GM18873 (cell line): Measurements from ENCODE around the gene HMCN2.
"Not testable (repeated sequence)": the region's sequence is repeated elsewhere in the genome, so short reads cannot be mapped to it uniquely, and the experiment has no call there.

Experiments
- ATAC-seq: cut with Tn5 transposase; IDR thresholded peaks from one replicate; pipeline ENCODE4 v1.9.1; 2021; ENCODE audit warnings: mild to moderate bottlenecking, moderate library complexity, moderate number of reproducible peaks; ENCODE audit not compliant: unreplicated experiment, low FRiP score

The HMCN2 gene

DNA sequence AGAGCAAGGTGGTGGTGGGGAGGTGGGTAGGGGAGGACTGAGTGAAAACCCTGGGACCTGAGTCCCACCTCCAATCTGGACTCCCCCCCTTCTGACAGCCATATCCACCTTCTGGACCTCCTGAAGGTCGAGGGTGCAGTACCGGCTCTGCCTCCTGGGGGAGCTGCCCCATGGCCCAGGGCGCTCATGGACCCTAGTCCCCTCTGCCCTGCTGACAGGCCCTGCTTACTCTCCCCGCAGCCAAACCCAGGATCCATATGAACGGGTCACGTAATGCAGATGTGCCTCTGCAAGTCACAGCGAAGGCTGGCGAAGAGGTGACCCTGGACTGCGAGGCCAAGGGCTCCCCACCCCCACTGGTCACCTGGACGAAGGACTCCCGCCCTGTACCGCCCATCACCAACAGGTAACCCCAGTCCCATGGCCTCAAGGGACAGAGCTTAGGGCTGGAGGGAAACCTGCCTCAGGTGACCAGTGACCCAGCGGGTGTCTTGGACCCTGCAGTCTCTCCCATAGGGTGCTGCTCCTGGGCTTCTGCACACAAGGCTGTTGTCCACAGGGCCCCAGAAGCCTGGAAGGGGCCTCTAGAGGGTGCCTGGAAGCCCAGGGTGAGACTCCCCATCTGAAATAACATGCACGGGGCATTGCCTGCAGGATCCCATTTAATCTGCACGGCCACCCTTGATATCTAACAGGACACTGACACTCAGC, 61.7 kb downstream of the HMCN2 start:
- ATAC-seq: no peak

GRCh38 chr9:130327781-130328348, 62.3 kb downstream of the HMCN2 start:
- ATAC-seq: no peak

- ATAC-seq: no peak
Measured at GRCh38 chr9:130328349-130328801, 62.8 kb downstream of the HMCN2 start.

DNA sequence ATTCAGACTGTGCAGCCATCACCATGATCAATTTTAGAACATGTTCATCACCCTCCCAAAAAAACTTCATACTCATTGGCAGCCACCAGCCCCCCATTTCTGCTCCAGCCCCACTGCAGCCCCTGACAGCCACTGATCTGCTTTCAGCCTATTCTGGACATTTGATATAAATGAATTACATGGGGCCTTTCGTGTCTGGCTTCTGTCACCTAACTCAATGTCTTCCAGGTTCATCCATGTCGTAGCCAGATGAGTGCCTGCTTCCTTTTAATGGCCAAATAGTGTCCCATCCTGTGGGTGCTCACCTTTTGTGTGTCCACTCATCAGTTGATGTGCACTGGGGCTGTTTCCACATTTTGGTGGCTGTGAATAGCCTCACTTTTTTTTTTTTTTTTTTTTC, 63.5 kb downstream of the HMCN2 start:
- no peak for ATAC-seq

DNA sequence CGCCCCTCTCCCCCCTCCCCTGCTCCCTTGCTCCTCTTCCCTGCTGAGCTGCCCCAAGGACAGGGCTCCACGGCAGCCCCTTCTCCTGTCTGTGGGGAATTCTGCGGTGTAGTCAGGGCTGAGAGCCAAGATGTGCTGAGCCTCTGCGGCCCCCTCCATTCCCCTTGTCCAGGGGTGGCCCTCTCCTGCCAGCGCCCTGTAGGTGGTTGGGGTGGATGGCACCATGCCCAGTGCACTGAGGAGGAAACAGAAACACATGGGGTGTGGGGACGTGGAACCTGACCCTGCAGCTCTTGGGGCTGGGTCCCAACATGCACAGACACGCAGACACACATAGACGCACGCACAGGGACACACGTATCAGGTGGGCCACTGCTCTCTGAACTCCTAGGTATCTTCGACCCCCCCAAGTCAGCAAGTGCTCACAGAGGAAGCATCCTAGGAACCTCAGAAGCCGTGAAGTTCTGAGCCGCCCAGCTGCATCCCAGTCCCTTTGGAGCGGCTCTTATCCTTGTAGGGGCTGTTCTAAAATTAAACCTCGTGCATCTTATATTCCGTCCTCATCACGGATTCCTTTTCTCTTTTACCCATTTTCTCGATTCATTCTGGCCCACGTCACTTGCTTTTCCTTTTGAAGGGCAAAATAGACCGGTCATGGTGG, 64.8 kb downstream of the HMCN2 start:
- ATAC-seq: no peak

- ATAC-seq: no peak
Measured at GRCh38 chr9:130331061-130331460, 65.5 kb downstream of the HMCN2 start.

DNA sequence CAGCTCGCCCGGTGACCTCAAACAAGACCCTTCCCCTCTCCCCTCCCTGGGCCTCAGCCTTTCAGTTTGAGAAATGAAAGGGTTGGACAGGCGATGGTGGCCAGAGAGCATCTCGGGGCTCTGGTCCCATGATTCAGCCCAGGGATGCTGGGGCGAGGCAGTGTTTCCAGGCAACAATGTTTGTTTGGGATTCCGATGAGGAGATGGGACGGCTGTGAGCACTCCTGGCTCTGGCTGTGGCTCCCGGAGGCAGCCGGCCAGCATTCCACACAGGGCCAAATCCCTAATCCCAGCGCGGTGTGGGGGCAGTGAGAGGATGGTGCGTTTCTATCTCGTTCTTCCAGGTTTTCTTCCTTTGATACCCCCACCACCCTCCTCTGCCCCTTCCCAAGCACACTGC, 66.0 kb downstream of the HMCN2 start:
- no peak for ATAC-seq

DNA sequence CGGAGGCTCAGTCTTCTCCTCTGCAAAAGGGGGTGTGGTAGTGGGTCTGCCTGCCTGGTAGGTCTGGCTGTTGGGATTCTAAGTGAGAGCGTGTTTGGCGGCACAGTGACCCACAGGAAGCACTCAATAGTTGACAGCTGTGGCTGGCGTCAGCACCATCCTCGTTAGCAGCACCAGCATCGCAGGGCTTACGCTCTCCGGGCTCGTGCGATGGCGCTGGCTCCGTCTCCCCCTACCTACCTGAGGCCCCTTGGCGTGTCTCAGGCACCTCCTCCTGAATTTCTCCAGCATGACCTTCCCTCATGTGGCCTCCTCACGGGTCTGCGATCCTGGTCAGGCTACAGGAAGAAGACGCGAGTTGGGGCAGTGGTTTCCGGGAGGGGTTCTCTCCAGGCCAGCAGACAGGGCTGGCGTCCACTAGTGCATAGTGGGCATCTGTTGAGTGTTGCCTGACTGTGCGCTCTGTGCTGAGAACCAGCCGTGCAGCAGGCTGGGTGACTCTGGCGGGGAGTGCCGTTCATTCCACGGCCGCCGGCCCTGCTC, 66.9 kb downstream of the HMCN2 start:
- ATAC-seq: no peak

GRCh38 chr9:130333041-130333711, 67.6 kb downstream of the HMCN2 start:
- no peak for ATAC-seq

DNA sequence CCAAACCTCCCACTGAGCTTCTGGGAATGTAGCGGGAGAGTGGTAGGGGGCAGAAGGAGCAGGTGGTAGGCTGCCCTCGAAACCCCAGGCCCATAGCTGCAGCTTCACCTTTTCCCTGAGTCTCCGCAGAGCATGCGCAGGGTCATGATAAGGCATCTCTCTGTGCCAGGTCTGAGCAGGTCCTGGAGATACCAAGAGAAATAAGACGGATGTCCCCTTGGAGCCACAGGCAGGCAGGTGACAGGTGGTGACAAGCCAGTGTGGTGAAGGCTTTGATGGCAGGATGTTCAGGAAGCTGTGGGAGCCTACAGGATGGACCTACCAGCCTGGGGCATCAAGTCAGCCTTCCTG, 68.1 kb downstream of the HMCN2 start:
- ATAC-seq: no peak

DNA sequence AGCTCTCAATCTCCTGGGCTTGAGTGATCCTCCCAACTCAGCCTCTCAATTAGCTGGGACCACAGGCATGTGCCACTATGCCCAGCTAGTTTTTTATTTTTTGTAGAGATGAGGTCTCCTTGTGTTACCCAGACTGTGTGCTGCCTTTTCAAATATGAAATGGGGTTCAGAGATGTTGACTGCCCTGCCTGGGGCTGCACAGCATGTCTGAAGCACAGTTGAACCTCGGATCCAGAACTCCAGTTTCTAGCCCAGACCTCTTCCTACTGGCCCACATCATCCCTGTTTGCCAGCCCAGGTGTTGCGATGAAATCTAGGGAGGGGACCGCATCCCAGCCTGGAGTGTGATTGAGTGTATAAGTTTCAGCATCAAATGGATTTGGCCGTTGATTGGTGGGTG, 69.4 kb downstream of the HMCN2 start:
- no peak for ATAC-seq

- no peak for ATAC-seq
Measured at GRCh38 chr9:130336027-130336610, 70.6 kb downstream of the HMCN2 start.

- ATAC-seq: no peak
Measured at GRCh38 chr9:130336885-130337284, 71.3 kb downstream of the HMCN2 start.

DNA sequence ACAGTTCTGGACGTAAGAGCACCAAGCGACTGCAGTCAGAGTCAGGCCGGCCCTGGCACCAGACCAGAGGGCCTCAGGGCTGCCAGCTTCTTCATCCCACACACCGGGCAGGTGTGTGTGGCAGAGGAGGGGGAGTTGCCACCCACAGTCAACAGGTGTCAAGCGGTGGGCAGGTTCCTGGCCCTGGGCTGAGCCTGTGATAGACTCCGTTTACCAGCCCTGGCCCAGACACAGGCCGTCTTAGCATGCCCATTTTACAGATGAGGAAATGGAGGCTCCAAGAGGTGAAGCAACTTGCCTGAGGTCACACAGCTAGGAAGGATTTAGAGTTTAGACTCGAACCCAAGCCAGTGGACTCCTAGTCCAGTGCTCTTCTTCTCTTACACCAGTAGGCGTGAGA, 71.8 kb downstream of the HMCN2 start:
- ATAC-seq: no peak

DNA sequence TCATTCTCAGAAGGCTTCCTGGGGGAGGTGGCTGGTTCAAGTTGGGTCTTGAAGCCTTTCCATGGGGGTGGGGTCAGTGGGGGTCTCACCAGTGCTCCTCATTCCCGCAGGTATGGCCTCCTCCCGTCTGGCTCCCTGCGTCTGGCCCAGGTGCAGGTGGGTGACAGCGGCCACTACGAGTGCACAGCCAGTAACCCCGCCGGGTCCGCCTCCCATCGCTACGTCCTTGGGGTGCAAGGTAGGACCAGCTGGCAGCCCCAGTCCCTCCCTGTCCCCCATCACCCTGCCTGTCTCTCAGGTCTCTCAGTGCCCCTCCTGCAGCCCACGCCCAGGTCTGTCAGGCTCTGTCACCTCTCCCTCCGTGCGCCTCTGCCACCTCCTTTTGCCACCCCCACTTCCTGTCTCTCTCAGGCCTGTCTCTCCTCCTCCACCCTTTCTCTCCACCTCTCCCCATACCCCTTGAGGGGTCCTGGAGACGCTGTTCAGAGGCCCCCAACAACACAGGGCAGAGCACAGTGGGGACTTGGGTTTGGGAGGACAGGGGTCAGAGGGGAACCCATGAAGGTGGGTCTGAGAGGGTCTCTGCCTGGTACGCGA, 72.3 kb downstream of the HMCN2 start:
- no peak for ATAC-seq

- not testable (repeated sequence) for ATAC-seq
Measured at GRCh38 chr9:130338891-130339290, 73.3 kb downstream of the HMCN2 start.

DNA sequence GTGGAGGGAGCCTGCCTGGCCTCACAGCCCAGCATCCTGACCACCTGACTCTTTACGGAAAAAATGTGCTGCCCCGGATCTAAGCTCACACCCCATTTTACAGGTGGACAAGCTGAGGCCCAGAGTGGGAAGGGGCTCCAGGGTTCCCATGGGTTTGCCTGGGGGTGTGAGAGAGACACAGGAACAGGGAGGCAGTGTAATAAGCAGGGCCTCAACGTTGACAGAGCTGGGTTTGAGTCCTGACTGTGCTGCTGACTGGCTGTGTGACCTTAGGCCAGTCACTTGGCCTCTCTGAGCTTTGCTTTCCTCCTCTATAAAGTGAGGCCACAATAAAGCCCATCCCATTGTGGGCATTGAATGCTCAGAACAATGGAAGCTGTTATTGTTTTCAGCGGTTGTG, 73.7 kb downstream of the HMCN2 start:
- ATAC-seq: no peak

GRCh38 chr9:130340011-130340410, 74.5 kb downstream of the HMCN2 start:
- ATAC-seq: no peak

- ATAC-seq: not testable (repeated sequence)
Measured at GRCh38 chr9:130340557-130340956, 75.0 kb downstream of the HMCN2 start.

GRCh38 chr9:130341128-130341527, 75.6 kb downstream of the HMCN2 start:
- ATAC-seq: no peak
